ENCODE data around the gene ERVFRD-1.
A peak's percentile ranks its signal among the peaks of the same experiment; 100 is the strongest.
"Not testable (repeated sequence)": the region's sequence is repeated elsewhere in the genome, so short reads cannot be mapped to it uniquely, and the experiment has no call there.

ERVFRD-1 gene

GRCh38 chr6:11132194-11132888, 20.8 kb upstream of the ERVFRD-1 start:
- no peak overlapping the region for H3K4me3 ChIP-seq
- no peak overlapping the region for H3K27ac ChIP-seq

GRCh38 chr6:11130605-11131004, 19.1 kb upstream of the ERVFRD-1 start:
- H3K4me3 ChIP-seq, result no peak overlapping the region
- H3K27ac ChIP-seq, result no peak overlapping the region

- Histone ChIP-seq H3K4me3 (no peak overlapping the region), H3K27ac (no peak overlapping the region)
These were observed 18.5 kb upstream of the ERVFRD-1 start for GRCh38 chr6:11129908-11130565.

- no peak overlapping the region for H3K4me3 ChIP-seq
- no peak overlapping the region for H3K27ac ChIP-seq
These were observed 17.1 kb upstream of the ERVFRD-1 start for GRCh38 chr6:11128608-11129007.

- Histone ChIP-seq H3K4me3 (no peak overlapping the region), H3K27ac (peak overlapping the region in 1 of 21 experiments; percentile 9)
These were observed 15.4 kb upstream of the ERVFRD-1 start for GRCh38 chr6:11126876-11127275.

GRCh38 chr6:11123978-11124377, 12.5 kb upstream of the ERVFRD-1 start:
- H3K4me3 ChIP-seq, result no peak overlapping the region
- no peak overlapping the region for H3K27ac ChIP-seq

GRCh38 chr6:11122380-11122779, 10.9 kb upstream of the ERVFRD-1 start:
- Histone ChIP-seq H3K4me3 (no peak overlapping the region), H3K27ac (no peak overlapping the region)

GRCh38 chr6:11121851-11122250, 10.3 kb upstream of the ERVFRD-1 start:
- Histone ChIP-seq H3K27ac (no peak overlapping the region), H3K4me3 (no peak overlapping the region)

- Histone ChIP-seq H3K4me3 (no peak overlapping the region), H3K27ac (peak overlapping the region in 1 of 21 experiments; percentile 5)
These were observed 8.9 kb upstream of the ERVFRD-1 start for GRCh38 chr6:11120271-11121005.

- H3K4me3 ChIP-seq, H3K27ac ChIP-seq: not testable (repeated sequence)
These were observed 4.4 kb upstream of the ERVFRD-1 start for GRCh38 chr6:11115808-11116536.

- Histone ChIP-seq H3K27ac (no peak overlapping the region), H3K4me3 (no peak overlapping the region)
These were observed 1.5 kb upstream of the ERVFRD-1 start for GRCh38 chr6:11113038-11113437.

- no peak overlapping the region for H3K27ac ChIP-seq
- H3K4me3 ChIP-seq, result no peak overlapping the region
These were observed 378 bp upstream of the ERVFRD-1 start for GRCh38 chr6:11111769-11112437.

- Histone ChIP-seq H3K4me3 (no peak overlapping the region), H3K27ac (no peak overlapping the region)
These were observed 2.8 kb downstream of the ERVFRD-1 start for GRCh38 chr6:11108726-11109125.

- H3K4me3 ChIP-seq, result no peak overlapping the region
- no peak overlapping the region for H3K27ac ChIP-seq
These were observed 8.5 kb downstream of the ERVFRD-1 start for GRCh38 chr6:11103065-11103464.

GRCh38 chr6:11101417-11101816, 10.1 kb downstream of the ERVFRD-1 start:
- H3K27ac ChIP-seq, result no peak overlapping the region
- H3K4me3 ChIP-seq, result no peak overlapping the region

GRCh38 chr6:11098004-11098403, 13.5 kb downstream of the ERVFRD-1 start:
- no peak overlapping the region for H3K27ac ChIP-seq
- no peak overlapping the region for H3K4me3 ChIP-seq

- Histone ChIP-seq H3K27ac (no peak overlapping the region), H3K4me3 (no peak overlapping the region)
These were observed 14.0 kb downstream of the ERVFRD-1 start for GRCh38 chr6:11097476-11097875.

GRCh38 chr6:11096109-11096508, 15.4 kb downstream of the ERVFRD-1 start:
- peak overlapping the region in 3 of 21 experiments; percentile 35 to 99 (median 97) for H3K27ac ChIP-seq

GRCh38 chr6:11094941-11095340, 16.6 kb downstream of the ERVFRD-1 start:
- Histone ChIP-seq H3K4me3 (peak overlapping the region; percentile 73 to 99 (median 88)), H3K27ac (peak overlapping the region in 19 of 21 experiments; percentile 12 to 99 (median 98))

More at GRCh38 chr6:11096109-11096508, 15.4 kb downstream of the ERVFRD-1 start:
- H3K4me3 ChIP-seq, result no peak overlapping the region

Data from skin epidermis (tissue), 12 donors.